Glomerular endothelial cell (primary cell): ENCODE data around the gene FBP2. TPM values are rescaled to one million over a fixed set of nuclear protein-coding genes. Genes with fewer than 3 reads are reported as not detected.

ENCODE experiments used
- DNase-seq: peaks from one replicate; pipeline ENCODE4 v3.0.0-alpha.2; 2011; ENCODE audit warnings: low read depth, low spot score; ENCODE audit errors: extremely low read depth
- total RNA-seq: library from RNA; depleted of rRNA; stranded (reverse); fragments of >200 nt; gene quantifications from 2 replicates; pipeline ENCODE4 v1.2.3, GENCODE V29; 2015

The FBP2 gene
- total RNA-seq, 1 donor from 2014 or later, result not detected

DNA sequence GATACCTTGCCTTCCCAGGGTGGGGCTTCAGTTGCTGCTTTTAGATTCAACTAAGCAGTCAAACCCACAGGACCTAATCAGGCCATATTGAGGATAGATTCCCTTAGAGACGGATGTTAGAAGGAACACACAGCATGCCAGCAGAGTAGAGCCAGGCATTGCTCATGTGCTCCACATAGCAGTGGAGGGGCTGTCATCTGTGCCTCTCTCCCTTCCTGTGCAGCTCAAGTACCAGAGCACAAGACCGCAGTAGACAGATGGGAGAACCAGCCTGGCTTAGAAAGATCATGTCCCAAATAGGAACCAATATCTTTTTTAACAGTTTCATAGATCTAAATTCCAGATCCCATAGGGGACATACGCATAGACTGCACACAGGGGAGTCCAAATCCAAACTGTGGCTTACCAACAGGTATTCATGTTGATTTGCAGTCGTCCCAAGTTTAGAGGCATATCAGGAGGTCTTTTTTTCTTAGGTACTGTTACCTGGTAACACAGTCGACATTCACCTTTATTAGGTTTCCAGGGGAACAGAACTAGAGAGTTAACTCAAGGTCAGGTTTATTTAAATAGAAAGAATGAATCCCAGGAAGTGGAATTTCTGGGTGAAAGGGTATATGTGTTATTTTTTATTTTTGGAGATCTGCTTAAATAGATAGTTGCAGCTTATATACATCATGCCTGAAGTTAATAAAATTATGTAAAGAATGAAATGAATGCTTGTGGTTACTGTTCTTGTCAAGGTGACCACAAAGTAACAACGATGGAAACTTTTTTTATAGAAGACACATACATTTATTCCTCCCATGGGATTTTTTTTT lies 82.3 kb downstream of the FBP2 start:
- no peak for DNase-seq

Other genes starting within 250 kb of the FBP2 start
- not detected in 2 replicates for gene PCAT7, start 38.7 kb downstream of the FBP2 start, total RNA-seq
- gene FBP1, start 45.7 kb upstream of the FBP2 start, total RNA-seq, result 1.7 TPM in 1 of 2 replicates, not detected in the other
- 20.7 and 25.6 TPM in 2 replicates for gene AOPEP, start 132.9 kb upstream of the FBP2 start, total RNA-seq